GM12865 (cell line): ENCODE data around the gene LLGL1.
A peak's percentile ranks its signal among the peaks of the same experiment; 100 is the strongest.
"Not testable (repeated sequence)": the region's sequence is repeated elsewhere in the genome, so short reads cannot be mapped to it uniquely, and the experiment has no call there.

ENCODE experiments used
- DNase-seq: peaks from one replicate; pipeline ENCODE4 v3.0.0; 2010; ENCODE audit warnings: low read depth
- H3K4me3 ChIP-seq: 2 replicates; pipeline ENCODE4 v1.5.1; 2011; ENCODE audit warnings: mild to moderate bottlenecking, low read depth, low read length, control low read depth
- CTCF ChIP-seq: IDR thresholded peaks from 2 replicates; pipeline ENCODE4 v1.5.1; 2011; ENCODE audit warnings: low read length, control low read depth, low read depth, inconsistent platforms; ENCODE audit not compliant: insufficient read depth; ENCODE audit errors: missing control alignments

LLGL1 gene

GRCh38 chr17:18203308-18203707, 22.1 kb upstream of the LLGL1 start:
- H3K4me3 ChIP-seq: no peak overlapping the region
- no peak for TF ChIP-seq CTCF
- DNase-seq: no peak

DNA sequence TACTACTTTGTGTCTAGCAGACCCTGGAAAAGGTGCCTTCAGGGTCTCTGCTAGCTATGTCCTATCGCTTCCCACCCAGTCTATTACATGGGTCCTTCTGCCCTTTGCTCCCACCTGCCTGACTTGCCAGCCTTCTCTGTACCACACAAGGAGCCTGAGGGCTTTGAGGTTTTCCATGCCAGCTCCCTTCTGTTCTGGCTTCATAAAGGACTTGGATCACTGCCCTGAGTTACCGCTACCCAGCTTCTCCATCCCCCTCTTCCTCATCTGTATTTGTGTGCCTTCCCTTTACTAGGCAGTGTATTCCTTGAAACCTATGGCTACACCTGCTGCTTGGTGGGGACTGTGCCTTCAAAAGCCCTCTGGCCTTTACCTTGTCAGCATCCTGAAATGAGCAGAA, 19.6 kb upstream of the LLGL1 start:
- no peak for TF ChIP-seq CTCF
- no peak overlapping the region for H3K4me3 ChIP-seq
- DNase-seq: no peak

DNA sequence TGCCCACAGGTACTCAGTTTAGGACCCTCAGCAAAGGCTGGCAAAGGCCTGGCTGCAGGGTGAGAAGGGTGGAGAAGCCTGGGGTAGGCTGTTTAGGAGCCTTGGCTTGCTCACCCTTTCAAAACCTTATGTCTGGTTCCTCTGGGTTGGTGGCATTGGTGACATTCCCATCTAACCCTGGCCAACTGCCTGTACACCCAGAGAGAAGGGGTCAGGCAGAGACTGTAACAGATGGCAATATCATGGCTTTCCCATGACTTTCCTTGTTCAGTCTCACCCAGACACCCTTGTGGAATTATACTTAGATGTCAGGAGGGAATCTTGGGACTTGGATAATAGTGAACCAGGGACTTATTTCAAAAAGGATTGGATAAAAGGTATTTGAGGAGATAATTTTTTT, 18.5 kb upstream of the LLGL1 start:
- no peak overlapping the region for H3K4me3 ChIP-seq
- no peak for TF ChIP-seq CTCF
- no peak for DNase-seq

- no peak for DNase-seq
- TF ChIP-seq CTCF: no peak
- no peak overlapping the region for H3K4me3 ChIP-seq
These were observed 17.3 kb upstream of the LLGL1 start for GRCh38 chr17:18208092-18208491.

DNA sequence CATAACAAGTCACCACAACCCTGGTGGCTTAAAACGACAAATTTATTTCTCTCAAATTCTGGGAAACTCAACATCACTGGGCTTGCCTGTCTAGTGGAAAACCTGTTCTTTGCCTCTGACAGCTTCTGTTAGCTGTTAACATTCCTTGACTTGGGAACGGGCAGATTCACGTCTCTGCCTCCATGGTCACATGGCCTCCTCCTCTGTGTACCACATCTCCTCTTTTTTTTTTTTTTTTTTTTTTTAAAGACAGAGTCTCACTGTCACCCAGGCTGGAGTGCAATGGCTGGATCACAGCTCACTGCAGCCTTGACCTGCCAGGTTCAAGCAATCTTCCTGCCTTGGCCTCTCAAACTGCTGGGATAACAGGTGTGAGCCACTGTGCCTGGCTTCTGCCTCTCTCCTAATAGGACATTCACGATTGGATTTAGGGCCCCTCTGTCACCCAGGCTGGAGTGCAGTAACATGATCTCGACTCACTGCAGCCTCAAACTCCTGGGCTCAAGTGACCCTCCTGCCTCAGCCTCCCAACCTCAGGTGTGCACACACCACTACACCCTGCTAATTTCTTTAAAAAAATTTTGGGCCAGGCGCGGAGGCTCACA, 11.7 kb upstream of the LLGL1 start:
- DNase-seq: no peak
- H3K4me3 ChIP-seq: no peak overlapping the region
- TF ChIP-seq CTCF: no peak

DNA sequence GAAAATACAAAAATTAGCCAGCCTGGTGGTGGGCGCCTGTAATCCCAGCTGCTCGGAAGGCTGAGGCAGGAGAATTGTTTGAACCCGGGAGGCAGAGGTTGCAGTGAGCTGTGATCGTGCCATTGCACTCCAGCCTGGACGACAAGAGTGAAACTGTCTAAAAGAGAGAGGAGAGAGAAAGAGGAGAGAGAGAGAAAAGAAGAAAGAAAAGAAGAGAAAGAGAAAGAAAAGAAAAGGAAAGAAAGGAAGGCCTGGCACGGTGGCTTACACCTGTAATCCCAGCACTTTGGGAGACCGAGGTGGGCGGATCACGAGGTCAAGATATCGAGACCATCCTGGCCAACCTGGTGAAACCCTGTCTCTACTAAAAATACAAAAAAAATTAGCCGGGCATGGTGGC, 8.5 kb upstream of the LLGL1 start:
- not testable (repeated sequence) for DNase-seq, H3K4me3 ChIP-seq

GRCh38 chr17:18217412-18218015, 7.9 kb upstream of the LLGL1 start:
- no peak overlapping the region for H3K4me3 ChIP-seq
- peak; percentile 99 for TF ChIP-seq CTCF
- peak; percentile 72 for DNase-seq
